HPDE6-E6E7 (cell line): ENCODE measurements around the gene STT3B.

Source experiments
- DNase-seq: peaks from one replicate; pipeline ENCODE4 v3.0.0; 2011; ENCODE audit warnings: missing footprints; ENCODE audit errors: extremely low spot score

Gene STT3B

GRCh38 chr3:31551646-31552045 lies 18.9 kb downstream of the STT3B start:
- no peak for DNase-seq

GRCh38 chr3:31552103-31552502 lies 19.4 kb downstream of the STT3B start:
- DNase-seq: no peak

DNA sequence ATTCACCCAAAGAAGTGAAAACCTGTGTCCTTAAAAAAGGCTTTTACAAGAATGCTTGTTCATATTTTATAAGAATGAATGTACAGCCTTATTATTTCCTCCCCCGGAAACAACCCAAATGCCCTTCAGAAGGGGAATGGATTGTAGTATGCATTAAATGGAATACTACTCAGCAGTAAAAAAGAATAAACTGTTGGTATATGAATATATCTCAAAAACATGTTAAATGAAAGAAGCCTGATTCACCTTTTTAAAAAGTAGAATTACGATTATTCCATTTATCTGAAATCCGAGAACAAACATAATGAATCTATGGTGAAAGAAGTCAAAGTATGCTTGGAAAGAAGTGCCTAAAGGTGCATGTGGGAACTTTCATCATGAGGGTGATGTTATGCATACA lies 20.5 kb downstream of the STT3B start:
- no peak for DNase-seq

DNA sequence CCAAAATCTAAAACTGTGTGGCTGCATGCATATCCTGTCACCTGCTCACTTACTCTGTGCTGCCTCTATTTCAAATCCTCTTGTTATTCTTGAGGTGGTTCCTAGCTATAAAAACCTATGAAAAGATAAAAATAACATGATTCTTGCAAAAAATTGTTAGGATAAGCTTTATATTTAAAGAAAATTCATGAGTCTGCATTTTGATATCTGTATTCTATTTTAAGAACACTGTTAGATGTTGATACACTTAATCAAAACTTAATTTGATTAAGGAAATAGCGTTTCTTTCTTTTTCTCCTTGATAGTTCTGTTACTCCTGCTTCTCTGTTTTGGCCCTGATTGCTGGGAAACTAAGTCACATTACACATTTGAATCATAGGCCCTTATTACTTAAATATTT lies 22.5 kb downstream of the STT3B start:
- no peak for DNase-seq

DNA sequence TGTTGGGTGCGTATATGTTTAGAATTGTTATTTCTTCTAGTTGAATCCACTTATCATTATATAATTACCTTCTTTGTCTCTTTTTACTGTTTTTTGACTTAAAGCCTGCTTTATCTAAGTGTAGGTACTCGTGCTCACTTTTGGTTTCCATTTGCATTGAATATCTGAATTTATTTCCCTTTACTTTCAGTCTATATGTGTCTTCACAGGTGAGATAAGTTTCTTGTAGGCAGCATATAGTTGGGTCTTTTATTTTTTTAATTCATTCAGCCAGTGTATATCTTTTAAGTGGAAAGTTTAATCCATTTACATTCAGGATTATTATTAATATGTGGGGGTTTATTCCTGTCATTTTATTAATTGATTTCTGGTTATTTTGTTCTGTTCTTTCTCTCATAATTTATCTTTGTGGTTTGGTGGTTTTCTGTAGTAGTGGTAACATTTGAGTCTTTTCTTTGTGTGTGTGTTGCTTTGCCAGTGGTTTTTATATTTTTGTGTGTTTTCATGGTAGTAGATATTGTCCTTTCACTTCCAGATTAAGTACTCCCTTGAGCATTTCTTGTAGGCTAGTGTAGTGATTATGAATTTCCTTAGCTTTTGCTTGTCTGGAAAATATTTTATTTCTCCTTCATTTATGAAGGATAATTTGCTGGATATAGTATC lies 27.3 kb downstream of the STT3B start:
- no peak for DNase-seq

- no peak for DNase-seq
These were observed 29.2 kb downstream of the STT3B start for GRCh38 chr3:31561891-31562290.

- DNase-seq: no peak
These were observed 29.8 kb downstream of the STT3B start for GRCh38 chr3:31562525-31562924.

DNA sequence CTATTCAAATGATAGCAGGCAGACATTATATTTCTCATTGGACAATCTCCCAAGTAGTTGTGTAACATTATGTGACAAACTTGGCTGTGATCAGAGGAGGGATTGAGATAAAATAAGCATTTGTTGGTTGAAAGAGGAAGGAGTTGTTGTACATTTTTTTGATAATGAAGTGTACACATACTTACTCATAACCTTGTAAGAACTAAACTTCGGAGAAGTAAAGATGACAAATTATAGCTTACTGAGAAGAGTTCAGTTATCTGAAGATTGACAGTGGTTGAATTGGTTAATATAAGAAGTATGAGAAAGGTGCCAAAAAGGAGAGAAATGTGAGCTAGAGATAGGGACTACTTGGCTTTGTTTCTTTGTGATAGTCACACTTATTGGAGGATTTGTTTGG lies 32.6 kb downstream of the STT3B start:
- no peak for DNase-seq

GRCh38 chr3:31567036-31567435 lies 34.3 kb downstream of the STT3B start:
- DNase-seq: no peak

DNA sequence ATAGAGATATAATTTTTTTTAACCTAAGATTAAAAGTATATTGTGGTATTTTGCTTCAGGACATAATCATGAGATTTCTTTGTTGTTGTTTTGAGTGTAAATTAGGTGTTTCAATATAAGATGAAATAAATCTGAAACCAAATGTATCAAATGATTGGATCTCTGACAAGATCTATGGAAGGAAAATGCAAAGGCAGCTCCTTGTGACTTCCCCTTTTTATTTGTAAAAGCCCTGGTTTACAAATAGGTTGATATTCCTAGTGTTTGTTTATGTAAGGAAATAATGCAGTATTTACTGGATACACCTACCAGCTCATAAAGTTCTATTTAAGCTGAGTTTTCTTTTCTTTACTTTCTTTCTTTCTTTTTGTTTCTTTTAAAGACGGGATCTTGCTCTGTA lies 35.9 kb downstream of the STT3B start:
- DNase-seq: no peak

GRCh38 chr3:31571325-31571724 lies 38.6 kb downstream of the STT3B start:
- DNase-seq: no peak

DNA sequence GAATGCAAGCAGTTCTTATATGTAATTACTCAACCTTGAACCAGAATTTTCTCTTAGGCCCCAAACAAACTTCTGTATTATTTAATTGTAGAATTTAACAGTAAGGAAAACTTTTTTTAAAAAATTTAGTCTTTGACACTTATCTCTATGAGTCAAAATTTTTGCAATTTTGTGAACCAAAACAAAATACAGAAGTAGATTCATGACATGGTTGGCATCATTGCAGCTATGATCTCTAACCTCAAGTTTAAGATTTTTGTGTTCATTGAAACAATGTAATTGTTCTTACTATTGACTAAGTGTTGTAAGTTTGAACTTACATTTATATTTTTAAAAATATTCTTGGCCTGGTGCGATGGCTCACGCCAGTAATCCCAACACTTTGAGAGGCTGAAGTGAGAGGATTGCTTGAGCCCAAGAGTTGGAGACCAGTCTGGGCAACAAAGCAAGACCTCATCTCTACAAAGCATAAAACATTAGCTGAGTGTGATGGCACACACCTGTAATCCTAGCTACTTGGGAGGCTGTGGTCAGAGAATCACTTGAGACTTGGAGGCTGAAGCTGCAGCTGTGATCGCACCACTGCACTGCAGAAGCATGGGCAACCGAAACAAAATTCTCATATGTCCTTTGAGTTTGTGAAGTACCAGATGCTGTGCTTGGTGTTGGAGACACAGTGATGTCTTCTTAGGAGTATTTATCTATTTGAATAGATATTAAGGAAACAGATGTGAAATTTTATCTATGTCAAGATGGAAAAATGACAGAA lies 39.7 kb downstream of the STT3B start:
- DNase-seq: no peak

GRCh38 chr3:31573036-31573779 lies 40.5 kb downstream of the STT3B start:
- DNase-seq: no peak

DNA sequence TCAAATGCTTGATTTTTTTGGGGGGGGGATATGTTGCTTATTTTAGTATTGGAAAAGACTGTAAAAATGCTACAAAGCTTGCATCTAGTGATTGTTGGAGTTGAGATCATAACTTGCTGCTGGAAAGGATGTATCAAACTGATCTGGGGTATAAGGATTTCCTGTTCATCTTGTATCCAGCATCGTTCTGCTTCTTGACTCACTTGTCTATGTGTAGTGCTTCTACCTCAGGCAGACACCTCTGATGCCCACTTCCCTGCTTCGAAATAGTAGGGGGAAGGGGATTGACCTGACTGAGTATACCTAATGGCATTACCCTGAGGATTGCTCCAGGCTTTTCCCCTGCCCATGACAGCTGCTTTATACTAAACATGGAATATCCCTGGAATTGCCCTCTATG lies 42.7 kb downstream of the STT3B start:
- DNase-seq: no peak

DNA sequence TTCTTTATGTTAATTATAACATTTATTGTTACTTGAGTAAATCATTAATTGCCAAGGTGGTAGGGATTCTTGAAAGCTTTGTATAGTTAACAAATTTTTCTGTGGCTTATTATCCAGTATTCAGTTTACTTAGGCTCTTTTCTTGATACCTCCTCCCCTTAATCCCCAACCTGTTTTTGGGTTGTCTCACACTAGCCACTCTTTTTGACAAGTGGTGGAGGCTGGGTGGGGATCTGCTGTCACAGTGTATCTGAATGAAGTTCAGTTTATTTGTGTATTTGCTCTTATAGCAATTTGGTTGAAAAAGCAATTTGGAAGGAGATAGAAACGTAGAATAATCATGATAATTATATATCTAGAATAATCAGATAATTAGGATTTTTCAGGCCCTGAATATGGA lies 43.8 kb downstream of the STT3B start:
- no peak for DNase-seq

DNA sequence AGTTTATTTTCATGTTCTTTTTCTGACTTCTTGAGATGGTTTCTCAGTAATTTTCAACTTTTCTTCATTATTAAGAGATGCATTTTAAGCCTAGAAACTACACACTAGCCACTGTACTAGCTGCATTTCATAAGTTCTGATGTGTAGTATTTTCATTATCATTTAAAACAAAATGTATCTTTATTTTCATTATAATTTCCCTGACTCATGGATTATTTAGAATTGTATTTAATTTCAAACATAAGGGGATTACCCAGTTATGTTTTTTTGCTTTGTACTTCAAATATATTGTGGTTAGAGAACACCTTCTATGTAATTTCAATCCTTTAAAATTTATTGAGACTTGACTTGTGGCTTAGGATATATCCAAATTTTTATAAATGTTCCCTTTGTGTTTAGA lies 44.5 kb downstream of the STT3B start:
- no peak for DNase-seq

DNA sequence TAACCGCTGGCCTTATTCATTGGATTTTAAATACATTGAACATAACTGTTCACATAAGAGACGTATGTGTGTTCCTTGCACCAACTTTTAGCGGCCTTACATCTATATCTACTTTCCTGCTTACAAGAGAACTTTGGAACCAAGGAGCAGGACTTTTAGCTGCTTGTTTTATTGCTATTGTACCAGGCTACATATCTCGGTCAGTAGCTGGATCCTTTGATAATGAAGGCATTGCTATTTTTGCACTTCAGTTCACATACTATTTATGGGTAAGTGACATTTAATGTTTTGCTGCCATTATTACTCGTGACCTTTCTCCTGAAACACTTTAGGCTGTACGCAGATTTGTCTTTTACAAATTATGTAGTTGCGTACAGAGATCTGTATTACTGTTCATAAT lies 47.1 kb downstream of the STT3B start:
- DNase-seq: no peak

DNA sequence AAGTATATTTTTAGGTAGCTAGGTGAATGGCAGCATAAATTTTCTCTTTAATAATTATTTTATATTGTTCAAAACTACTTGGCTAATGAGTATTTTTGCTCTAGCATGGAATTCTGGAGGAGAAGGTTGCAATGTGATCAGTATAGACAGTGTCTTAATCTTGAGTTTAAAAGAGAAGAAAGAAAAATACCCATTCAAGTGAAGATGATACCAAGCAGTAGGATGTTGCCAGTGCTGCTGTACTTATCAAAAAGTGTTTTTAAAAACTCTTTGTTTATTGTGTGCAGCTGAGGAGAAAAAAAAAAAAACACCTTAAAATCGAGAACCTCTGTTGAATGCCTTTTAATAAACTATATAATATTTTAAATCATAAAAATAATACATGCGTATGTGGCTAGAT lies 47.9 kb downstream of the STT3B start:
- DNase-seq: no peak

GRCh38 chr3:31581660-31582059 lies 48.9 kb downstream of the STT3B start:
- no peak for DNase-seq

GRCh38 chr3:31589228-31589627 lies 56.5 kb downstream of the STT3B start:
- DNase-seq: no peak

DNA sequence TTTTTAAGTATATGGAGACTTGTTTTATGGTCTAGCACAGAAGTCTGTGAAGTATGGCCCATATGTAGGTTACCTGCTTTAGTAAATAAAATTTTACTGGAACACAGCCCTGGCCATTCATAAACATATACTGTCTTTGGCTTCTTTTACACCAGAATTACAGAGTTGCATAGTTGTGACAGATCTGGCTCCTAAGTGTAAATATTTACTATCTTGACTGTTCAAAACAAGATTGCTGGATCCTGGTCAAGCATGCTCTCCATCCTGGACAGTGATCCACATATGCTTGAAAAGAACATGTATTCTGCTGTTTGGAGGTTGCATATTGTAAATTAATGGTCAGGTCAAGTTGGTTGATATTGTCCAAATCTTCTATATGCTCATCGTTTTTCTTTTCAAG lies 57.9 kb downstream of the STT3B start:
- no peak for DNase-seq

GRCh38 chr3:31592764-31593163 lies 60.0 kb downstream of the STT3B start:
- no peak for DNase-seq

- DNase-seq: no peak
These were observed 63.5 kb downstream of the STT3B start for GRCh38 chr3:31596176-31596575.
